SK-N-SH treated with all-trans-retinoic acid at 6 μM for 48 hours (cell line): ENCODE data around the gene TANGO2.

Experiments used
- ARNTL ChIP-seq: fragments of 450-650 bp; formaldehyde crosslinking; IDR thresholded peaks from 2 replicates; pipeline ENCODE4 v1.5.0; 2020; ENCODE audit warnings: low read depth, mild to moderate bottlenecking, moderate library complexity, borderline replicate concordance
- CSRNP3 ChIP-seq: fragments of 250-450 bp; sonication (Bioruptor Pico); IDR thresholded peaks from 2 replicates; pipeline ENCODE4 v1.5.1; 2021; ENCODE audit warnings: mild to moderate bottlenecking, moderate library complexity
- OSR1 ChIP-seq: fragments of 250-450 bp; sonication (Bioruptor Pico); IDR thresholded peaks from 2 replicates; pipeline ENCODE4 v1.8.0; 2022; ENCODE audit warnings: moderate library complexity, mild to moderate bottlenecking, inconsistent platforms
- PATZ1 ChIP-seq: fragments of 250-450 bp; sonication (Bioruptor Pico); IDR thresholded peaks from 2 replicates; pipeline ENCODE4 v1.8.0; 2020; ENCODE audit warnings: mild to moderate bottlenecking, moderate library complexity, borderline replicate concordance
- TCF4 ChIP-seq: fragments of 250-450 bp; sonication (Bioruptor Pico); IDR thresholded peaks from 2 replicates; pipeline ENCODE4 v1.8.0; 2021; ENCODE audit warnings: mild to moderate bottlenecking, moderate library complexity, borderline replicate concordance
- ZNF565 ChIP-seq: fragments of 450-650 bp; formaldehyde crosslinking; conservative IDR thresholded peaks from 2 replicates; pipeline ENCODE4 v1.5.0; 2020; ENCODE audit warnings: low read depth, mild to moderate bottlenecking, moderate library complexity
- ZNF70 ChIP-seq: fragments of 450-650 bp; formaldehyde crosslinking; IDR thresholded peaks from 2 replicates; pipeline ENCODE4 v1.5.0; 2020; ENCODE audit warnings: mild to moderate bottlenecking, moderate library complexity

- no peak for TF ChIP-seq OSR1 (CRISPR knock-in tag)
- no peak for TF ChIP-seq ZNF70
- no peak for TF ChIP-seq TCF4 (CRISPR knock-in tag)
- no peak for TF ChIP-seq PATZ1
- TF ChIP-seq CSRNP3 (CRISPR knock-in tag), result no peak
- TF ChIP-seq ZNF565 (CRISPR knock-in tag), result no peak
- TF ChIP-seq ARNTL, result no peak
Observed at GRCh38 chr22:20043057-20043996, 22.4 kb downstream of the TANGO2 start.
